Parathyroid adenoma (tissue), 2 donors: ENCODE measurements around the gene SF3B4.
A peak's percentile ranks its signal among the peaks of the same experiment; 100 is the strongest.

Experiments used
- H2AFZ ChIP-seq: fragments of 300-600 bp; sonication (generic); one replicate; pipeline ENCODE4 v1.7.0; 2017; ENCODE audit warnings: antibody characterized with exemption, mild to moderate bottlenecking
- H3K27ac ChIP-seq: fragments of 300-600 bp; sonication (generic); one replicate; pipeline ENCODE4 v1.7.0; 2017
- H3K27me3 ChIP-seq: fragments of 300-600 bp; sonication (generic); one replicate; pipeline ENCODE4 v1.7.0; 2017; ENCODE audit warnings: low read length; ENCODE audit not compliant: control insufficient read depth, insufficient read depth
- H3K36me3 ChIP-seq: fragments of 300-600 bp; sonication (generic); one replicate; pipeline ENCODE4 v1.7.0; 2017; ENCODE audit warnings: low read length; ENCODE audit not compliant: control insufficient read depth, insufficient read depth
- H3K4me1 ChIP-seq: fragments of 300-600 bp; sonication (generic); one replicate; pipeline ENCODE4 v1.7.0; 2017; ENCODE audit warnings: control low read depth
- H3K4me2 ChIP-seq: fragments of 300-600 bp; sonication (generic); one replicate; pipeline ENCODE4 v1.7.0; 2017; ENCODE audit warnings: low read length
- H3K4me3 ChIP-seq: fragments of 300-600 bp; sonication (generic); one replicate; pipeline ENCODE4 v1.7.0; 2017; ENCODE audit warnings: low read depth, low read length
- H3K79me2 ChIP-seq: fragments of 300-600 bp; sonication (generic); one replicate; pipeline ENCODE4 v1.7.0; 2017; ENCODE audit warnings: control low read depth
- H3K9ac ChIP-seq: fragments of 300-600 bp; sonication (generic); one replicate; pipeline ENCODE4 v1.7.0; 2017; ENCODE audit warnings: mild to moderate bottlenecking
- H3K9me3 ChIP-seq: fragments of 300-600 bp; sonication (generic); one replicate; pipeline ENCODE4 v1.7.0; 2017; ENCODE audit warnings: low read length; ENCODE audit not compliant: control insufficient read depth
- CTCF ChIP-seq: fragments of 300-600 bp; sonication (generic); IDR thresholded peaks from one replicate; pipeline ENCODE4 v1.7.0; 2017; ENCODE audit warnings: antibody characterized with exemption, mild to moderate bottlenecking
- donor health status: primary hyperparathyroidism.

Gene SF3B4

GRCh38 chr1:149936170-149936991 is 8.8 kb upstream of the SF3B4 start, which contains the start of gene MTMR11:
MTMR11 (minus strand) TSS chr1:149936879; CDS start chr1:149936647, 232 bp downstream.
- H3K4me2 ChIP-seq: peak within 1 kb of the TSS; percentile 75
- peak within 1 kb of the TSS; percentile 71 for H3K4me3 ChIP-seq
- H3K4me1 ChIP-seq: peaks cover 6% of the 10 kb centered on the region
- no peaks in the 10 kb centered on the region for H3K79me2 ChIP-seq
- H3K36me3 ChIP-seq: no peaks in the 10 kb centered on the region
- peak within 1 kb of the TSS; percentile 80 for H2AFZ ChIP-seq
- no peak within 1 kb of the TSS for H3K9ac ChIP-seq
- H3K9me3 ChIP-seq: no peaks in the 10 kb centered on the region
- TF ChIP-seq CTCF: no peak
- no peak within 1 kb of the TSS for H3K27ac ChIP-seq
- H3K27me3 ChIP-seq: no peaks in the 10 kb centered on the region

- TF ChIP-seq CTCF: no peak
- no peak overlapping the region for H3K9ac ChIP-seq
- H3K79me2 ChIP-seq: no peaks in the 10 kb centered on the region
- no peak overlapping the region for H2AFZ ChIP-seq
- no peak overlapping the region for H3K27ac ChIP-seq
- no peak overlapping the region for H3K4me3 ChIP-seq
- H3K27me3 ChIP-seq: no peaks in the 10 kb centered on the region
- H3K9me3 ChIP-seq: no peaks in the 10 kb centered on the region
- no peaks in the 10 kb centered on the region for H3K36me3 ChIP-seq
- H3K4me2 ChIP-seq: no peak overlapping the region
- peaks cover 6% of the 10 kb centered on the region for H3K4me1 ChIP-seq
These were observed 6.8 kb upstream of the SF3B4 start for GRCh38 chr1:149934356-149934755.

GRCh38 chr1:149933208-149933607 is 5.6 kb upstream of the SF3B4 start:
- H3K27ac ChIP-seq: no peak overlapping the region
- no peaks in the 10 kb centered on the region for H3K9me3 ChIP-seq
- peaks cover 6% of the 10 kb centered on the region for H3K4me1 ChIP-seq
- no peak overlapping the region for H3K4me2 ChIP-seq
- H3K9ac ChIP-seq: no peak overlapping the region
- no peaks in the 10 kb centered on the region for H3K79me2 ChIP-seq
- no peak for TF ChIP-seq CTCF
- no peak overlapping the region for H2AFZ ChIP-seq
- no peak overlapping the region for H3K4me3 ChIP-seq
- H3K36me3 ChIP-seq: no peaks in the 10 kb centered on the region
- no peaks in the 10 kb centered on the region for H3K27me3 ChIP-seq

DNA sequence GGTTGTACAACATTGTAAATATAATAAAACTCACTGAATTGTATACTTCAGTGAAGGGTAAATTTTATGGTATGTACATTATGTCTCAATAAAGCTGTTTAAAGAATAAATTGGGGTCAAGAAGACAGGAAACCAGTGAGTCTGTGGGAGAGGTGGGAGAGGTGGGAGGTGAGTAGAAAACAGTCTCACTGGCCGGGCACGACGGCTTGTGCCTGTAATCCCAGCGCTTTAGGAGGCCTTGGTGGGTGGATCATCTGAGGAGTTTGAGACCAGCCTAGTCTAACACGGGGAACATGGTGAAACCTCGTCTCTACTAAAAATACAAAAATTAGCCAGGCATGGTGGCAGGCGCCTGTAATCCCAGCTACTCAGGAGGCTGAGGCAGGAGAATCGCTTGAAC is 4.9 kb upstream of the SF3B4 start:
- Histone ChIP-seq H3K9me3 (no peaks in the 10 kb centered on the region), H3K4me2 (no peak overlapping the region), H2AFZ (no peak overlapping the region), H3K9ac (no peak overlapping the region), H3K4me1 (peaks cover 6% of the 10 kb centered on the region), H3K27me3 (no peaks in the 10 kb centered on the region), H3K27ac (no peak overlapping the region), H3K79me2 (peaks cover under 1% of the 10 kb centered on the region), H3K36me3 (no peaks in the 10 kb centered on the region), H3K4me3 (no peak overlapping the region)
- no peak for TF ChIP-seq CTCF
